HG03521 (cell line): Measurements from ENCODE around the gene DCAF8L2.
"Not testable (repeated sequence)": the region's sequence is repeated elsewhere in the genome, so short reads cannot be mapped to it uniquely, and the experiment has no call there.

Experiments used
- ATAC-seq: cut with Tn5 transposase; IDR thresholded peaks from one replicate; pipeline ENCODE4 v1.9.1; 2021; ENCODE audit warnings: mild to moderate bottlenecking, moderate library complexity; ENCODE audit not compliant: unreplicated experiment

DCAF8L2 gene

GRCh38 chrX:27590044-27590443, at the start of gene DCAF8L2:
Gene DCAF8L2 (plus strand): TSS chrX:27590344. CDS start chrX:27746896, 156,552 bp downstream.
- no peak for ATAC-seq

- ATAC-seq = not testable (repeated sequence)
These were observed 49.0 kb upstream of the DCAF8L2 start for GRCh38 chrX:27541161-27541560.

GRCh38 chrX:27548624-27549023, 41.5 kb upstream of the DCAF8L2 start:
- no peak for ATAC-seq

- no peak for ATAC-seq
These were observed 40.5 kb upstream of the DCAF8L2 start for GRCh38 chrX:27549688-27550087.

GRCh38 chrX:27555514-27555913, 34.6 kb upstream of the DCAF8L2 start:
- ATAC-seq = no peak

GRCh38 chrX:27565992-27566391, 24.2 kb upstream of the DCAF8L2 start:
- ATAC-seq = no peak

- no peak for ATAC-seq
These were observed 19.0 kb upstream of the DCAF8L2 start for GRCh38 chrX:27571164-27571563.

- no peak for ATAC-seq
These were observed 14.6 kb upstream of the DCAF8L2 start for GRCh38 chrX:27575565-27575964.

- ATAC-seq = no peak
These were observed 6.2 kb upstream of the DCAF8L2 start for GRCh38 chrX:27583976-27584375.

- ATAC-seq = no peak
These were observed 1.8 kb downstream of the DCAF8L2 start for GRCh38 chrX:27591938-27592337.

- ATAC-seq = no peak
These were observed 7.4 kb downstream of the DCAF8L2 start for GRCh38 chrX:27597508-27597907.

GRCh38 chrX:27598312-27598711, 8.2 kb downstream of the DCAF8L2 start:
- ATAC-seq = no peak

GRCh38 chrX:27599928-27600327, 9.8 kb downstream of the DCAF8L2 start:
- no peak for ATAC-seq

GRCh38 chrX:27600686-27601085, 10.5 kb downstream of the DCAF8L2 start:
- ATAC-seq = no peak

- ATAC-seq = no peak
These were observed 18.5 kb downstream of the DCAF8L2 start for GRCh38 chrX:27608671-27609070.

- no peak for ATAC-seq
These were observed 29.3 kb downstream of the DCAF8L2 start for GRCh38 chrX:27619459-27619858.

- ATAC-seq = no peak
These were observed 29.8 kb downstream of the DCAF8L2 start for GRCh38 chrX:27619975-27620374.

- no peak for ATAC-seq
These were observed 32.7 kb downstream of the DCAF8L2 start for GRCh38 chrX:27622883-27623282.

GRCh38 chrX:27626066-27626465, 35.9 kb downstream of the DCAF8L2 start:
- ATAC-seq = no peak

- no peak for ATAC-seq
These were observed 43.2 kb downstream of the DCAF8L2 start for GRCh38 chrX:27633328-27633727.

- ATAC-seq = no peak
These were observed 66.4 kb downstream of the DCAF8L2 start for GRCh38 chrX:27656581-27656980.

- ATAC-seq = no peak
These were observed 70.7 kb downstream of the DCAF8L2 start for GRCh38 chrX:27660878-27661277.

- ATAC-seq = no peak
These were observed 81.1 kb downstream of the DCAF8L2 start for GRCh38 chrX:27671234-27671633.

GRCh38 chrX:27674491-27674890, 84.3 kb downstream of the DCAF8L2 start:
- ATAC-seq = no peak
